Measurements from ENCODE around the gene TGFBR3L.
"Not testable (repeated sequence)": the region's sequence is repeated elsewhere in the genome, so short reads cannot be mapped to it uniquely, and the experiment has no call there.

The TGFBR3L gene

GRCh38 chr19:7917267-7918061 lies 2.8 kb downstream of the TGFBR3L start:
- no peak for DNase-seq (ENCODE audit: low read depth, low spot score)

GRCh38 chr19:7918062-7918614 lies 3.5 kb downstream of the TGFBR3L start:
- not testable (repeated sequence) for DNase-seq (ENCODE audit: low read depth, low spot score)

GRCh38 chr19:7918615-7919421 lies 4.2 kb downstream of the TGFBR3L start:
- DNase-seq (ENCODE audit: low read depth, low spot score), result no peak

- DNase-seq (ENCODE audit: low read depth, low spot score), result peak; percentile 80
These were observed 5.2 kb downstream of the TGFBR3L start, which contains the start of gene SNAPC2 for GRCh38 chr19:7919610-7920518. Gene SNAPC2, plus strand, starts transcription at chr19:7920338. Its CDS starts 29 bp downstream, at chr19:7920367.

- DNase-seq (ENCODE audit: low read depth, low spot score), result peak; percentile 83
These were observed 6.1 kb downstream of the TGFBR3L start for GRCh38 chr19:7920519-7921301.

- no peak for DNase-seq (ENCODE audit: low read depth, low spot score)
These were observed 6.8 kb downstream of the TGFBR3L start for GRCh38 chr19:7921302-7921966.

GRCh38 chr19:7921967-7922835 lies 7.6 kb downstream of the TGFBR3L start:
- DNase-seq (ENCODE audit: low read depth, low spot score), result no peak

GRCh38 chr19:7922836-7923195 lies 8.2 kb downstream of the TGFBR3L start:
- DNase-seq (ENCODE audit: low read depth, low spot score), result no peak

GRCh38 chr19:7923295-7924191 lies 8.9 kb downstream of the TGFBR3L start:
- DNase-seq (ENCODE audit: low read depth, low spot score), result no peak

- no peak for DNase-seq (ENCODE audit: low read depth, low spot score)
These were observed 9.6 kb downstream of the TGFBR3L start for GRCh38 chr19:7924241-7924640.

- DNase-seq (ENCODE audit: low read depth, low spot score), result no peak
These were observed 10.1 kb downstream of the TGFBR3L start for GRCh38 chr19:7924651-7925170.

GRCh38 chr19:7925171-7925851 lies 10.7 kb downstream of the TGFBR3L start:
- peak; percentile 36 for DNase-seq (ENCODE audit: low read depth, low spot score)

- no peak for DNase-seq (ENCODE audit: low read depth, low spot score)
These were observed 11.5 kb downstream of the TGFBR3L start, which contains the start of gene CTXN1 for GRCh38 chr19:7926021-7926726. Gene CTXN1, minus strand, starts transcription at chr19:7926135. Its CDS starts 597 bp downstream, at chr19:7925538.

- DNase-seq (ENCODE audit: low read depth, low spot score), result no peak
These were observed 12.3 kb downstream of the TGFBR3L start for GRCh38 chr19:7926727-7927604.

- DNase-seq (ENCODE audit: low read depth, low spot score), result no peak
These were observed 13.1 kb downstream of the TGFBR3L start for GRCh38 chr19:7927605-7928333.
